ENCODE results near the gene ANKS6.

- TF ChIP-seq CTCF (IDR thresholded peaks at IDR 0.05) (no peak), POLR2A (IDR thresholded peaks at IDR 0.05) (no peak)
These were observed 104.5 kb downstream of the ANKS6 start for GRCh38 chr9:98691890-98692289.
